ENCODE measurements around the gene IRF2BP1. TPM values are rescaled to one million over a fixed set of nuclear protein-coding genes. Genes with fewer than 3 reads are reported as not detected.

Gene IRF2BP1, protein sequence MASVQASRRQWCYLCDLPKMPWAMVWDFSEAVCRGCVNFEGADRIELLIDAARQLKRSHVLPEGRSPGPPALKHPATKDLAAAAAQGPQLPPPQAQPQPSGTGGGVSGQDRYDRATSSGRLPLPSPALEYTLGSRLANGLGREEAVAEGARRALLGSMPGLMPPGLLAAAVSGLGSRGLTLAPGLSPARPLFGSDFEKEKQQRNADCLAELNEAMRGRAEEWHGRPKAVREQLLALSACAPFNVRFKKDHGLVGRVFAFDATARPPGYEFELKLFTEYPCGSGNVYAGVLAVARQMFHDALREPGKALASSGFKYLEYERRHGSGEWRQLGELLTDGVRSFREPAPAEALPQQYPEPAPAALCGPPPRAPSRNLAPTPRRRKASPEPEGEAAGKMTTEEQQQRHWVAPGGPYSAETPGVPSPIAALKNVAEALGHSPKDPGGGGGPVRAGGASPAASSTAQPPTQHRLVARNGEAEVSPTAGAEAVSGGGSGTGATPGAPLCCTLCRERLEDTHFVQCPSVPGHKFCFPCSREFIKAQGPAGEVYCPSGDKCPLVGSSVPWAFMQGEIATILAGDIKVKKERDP
- total RNA-seq: 33.8 to 34.6 TPM (median 34.1 TPM) in 3 replicates

DNA sequence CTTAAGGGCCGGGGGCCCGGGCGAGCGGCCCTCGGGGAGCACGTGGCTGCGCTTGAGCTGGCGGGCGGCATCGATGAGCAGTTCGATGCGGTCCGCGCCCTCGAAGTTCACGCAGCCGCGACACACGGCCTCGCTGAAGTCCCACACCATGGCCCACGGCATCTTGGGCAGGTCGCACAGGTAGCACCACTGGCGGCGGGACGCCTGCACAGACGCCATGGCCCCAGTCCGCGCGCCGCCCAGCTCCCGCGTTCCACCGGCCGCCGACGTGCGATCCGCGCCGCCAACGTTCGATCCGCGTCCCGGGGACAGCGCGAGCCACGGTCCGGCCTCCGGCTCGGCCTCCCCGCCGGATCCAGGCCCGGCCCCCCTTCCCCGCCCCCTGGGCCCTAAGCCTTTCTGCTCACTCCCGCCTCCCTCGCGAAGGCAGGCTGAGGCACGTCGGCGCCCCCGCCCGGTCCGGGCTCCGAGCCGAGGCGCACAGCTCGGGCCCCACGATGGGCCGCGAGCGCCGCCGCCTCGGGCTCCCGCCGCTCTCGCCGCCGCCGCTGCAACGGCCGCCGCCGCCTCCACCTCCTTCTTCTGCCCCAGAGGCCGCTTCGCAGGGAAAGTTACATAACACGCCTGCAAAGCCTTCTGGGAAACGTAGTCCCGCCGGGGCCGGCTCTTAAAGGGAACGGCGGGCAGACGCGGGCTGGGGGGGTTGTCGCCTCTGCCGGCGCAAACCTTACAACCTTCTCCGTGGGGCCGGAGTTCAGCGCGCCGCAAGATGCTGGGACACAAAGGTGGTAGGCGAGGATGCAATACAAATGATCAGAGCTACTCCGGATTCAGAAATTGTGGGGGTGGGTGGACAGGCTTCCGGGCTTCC, at the start of gene IRF2BP1:
Gene IRF2BP1, minus strand, starts transcription at position 586 of the 871 bp plus-strand sequence. Its CDS starts 367 bp downstream, at position 219.
- Mint-ChIP-seq H3K9me3 (no peaks in the 10 kb centered on the region), H3K27ac (peak within 1 kb of the TSS; percentile 99), H3K4me1 (peaks cover 25% of the 10 kb centered on the region), H3K36me3 (peaks cover 7% of the 10 kb centered on the region), H3K4me3 (peak within 1 kb of the TSS; percentile 96), H3K27me3 (ENCODE audit: low read depth) (no peaks in the 10 kb centered on the region)
- peak; percentile 83 to 89 for DNase-seq (ENCODE audit: low spot score in 2 of 2, unreplicated experiment in 2 of 2)
- TF ChIP-seq CTCF (IDR thresholded peaks at IDR 0.05; ENCODE audit: unreplicated experiment): no peak

DNA sequence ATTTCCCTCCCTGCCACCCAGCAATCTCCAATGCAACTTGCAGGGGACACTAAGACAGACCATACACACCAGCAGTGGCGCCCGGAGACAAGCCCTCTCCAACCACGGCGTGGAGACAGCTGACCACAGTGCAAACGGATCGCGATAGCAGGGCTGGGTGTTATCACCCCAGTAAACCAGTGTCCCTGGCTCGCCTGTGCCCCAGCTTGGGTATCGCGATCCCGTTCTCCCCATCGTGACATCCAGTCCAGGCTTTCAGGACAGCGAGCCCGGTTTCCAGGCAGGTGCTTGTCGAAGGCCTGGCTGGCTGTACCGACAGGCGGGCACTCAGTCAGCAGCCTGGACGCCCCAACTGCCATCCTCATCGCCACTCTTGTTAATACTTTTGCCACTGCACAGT, 49.3 kb upstream of the IRF2BP1 start:
- H3K27ac Mint-ChIP-seq: no peak overlapping the region
- no peaks in the 10 kb centered on the region for H3K4me1 Mint-ChIP-seq
- no peaks in the 10 kb centered on the region for H3K36me3 Mint-ChIP-seq
- H3K9me3 Mint-ChIP-seq: no peaks in the 10 kb centered on the region
- H3K4me3 Mint-ChIP-seq: no peak overlapping the region
- peaks cover 68% of the 10 kb centered on the region for H3K27me3 Mint-ChIP-seq (ENCODE audit: low read depth)
- TF ChIP-seq CTCF (IDR thresholded peaks at IDR 0.05; ENCODE audit: unreplicated experiment): no peak
- DNase-seq (ENCODE audit: low spot score in 2 of 2, unreplicated experiment in 2 of 2): no peak

- no peaks in the 10 kb centered on the region for H3K36me3 Mint-ChIP-seq
- DNase-seq (ENCODE audit: low spot score in 2 of 2, unreplicated experiment in 2 of 2): no peak
- no peaks in the 10 kb centered on the region for H3K9me3 Mint-ChIP-seq
- H3K4me3 Mint-ChIP-seq: no peak overlapping the region
- H3K4me1 Mint-ChIP-seq: no peaks in the 10 kb centered on the region
- H3K27ac Mint-ChIP-seq: no peak overlapping the region
- no peak for TF ChIP-seq CTCF (IDR thresholded peaks at IDR 0.05; ENCODE audit: unreplicated experiment)
- peaks cover 71% of the 10 kb centered on the region for H3K27me3 Mint-ChIP-seq (ENCODE audit: low read depth)
These were observed 48.8 kb upstream of the IRF2BP1 start for GRCh38 chr19:45934551-45935230.

DNA sequence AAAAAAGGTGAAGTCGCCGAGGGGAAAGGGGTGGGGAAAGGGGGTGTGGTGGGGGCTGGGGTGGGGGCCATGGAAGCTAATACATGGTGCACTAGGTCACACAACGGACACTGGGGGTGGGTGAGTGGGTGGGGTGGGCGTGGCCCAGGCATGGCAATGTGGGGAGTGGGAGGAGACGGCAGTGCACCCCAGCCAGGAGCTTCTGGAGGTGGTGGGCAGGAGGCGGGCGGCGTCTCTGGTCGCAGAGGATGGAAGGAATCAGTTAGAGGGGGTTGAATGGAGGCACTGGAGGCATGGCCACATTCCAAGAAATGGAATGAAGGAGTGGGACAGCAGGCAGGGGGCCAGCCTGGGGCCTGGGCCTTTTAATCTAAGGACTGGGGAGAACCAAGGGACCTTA, 47.8 kb upstream of the IRF2BP1 start:
- DNase-seq (ENCODE audit: low spot score in 2 of 2, unreplicated experiment in 2 of 2): no peak
- TF ChIP-seq CTCF (IDR thresholded peaks at IDR 0.05; ENCODE audit: unreplicated experiment): no peak
- Mint-ChIP-seq H3K9me3 (no peaks in the 10 kb centered on the region), H3K4me1 (no peaks in the 10 kb centered on the region), H3K4me3 (no peak overlapping the region), H3K36me3 (no peaks in the 10 kb centered on the region), H3K27me3 (ENCODE audit: low read depth) (peaks cover 75% of the 10 kb centered on the region), H3K27ac (no peak overlapping the region)

GRCh38 chr19:45931055-45931454, 45.1 kb upstream of the IRF2BP1 start:
- Mint-ChIP-seq H3K9me3 (no peaks in the 10 kb centered on the region), H3K4me3 (no peak overlapping the region), H3K36me3 (no peaks in the 10 kb centered on the region), H3K27ac (no peak overlapping the region), H3K27me3 (ENCODE audit: low read depth) (peaks cover 54% of the 10 kb centered on the region), H3K4me1 (no peaks in the 10 kb centered on the region)
- DNase-seq (ENCODE audit: low spot score in 2 of 2, unreplicated experiment in 2 of 2): no peak
- TF ChIP-seq CTCF (IDR thresholded peaks at IDR 0.05; ENCODE audit: unreplicated experiment): no peak
